SK-N-SH treated with all-trans-retinoic acid at 6 μM for 48 hours (cell line): Measurements from ENCODE around the gene TMEM240.
"Not testable (repeated sequence)": the region's sequence is repeated elsewhere in the genome, so short reads cannot be mapped to it uniquely, and the experiment has no call there.

Experiments
- ARNTL ChIP-seq: fragments of 450-650 bp; formaldehyde crosslinking; IDR thresholded peaks from 2 replicates; pipeline ENCODE4 v1.5.0; 2020; ENCODE audit warnings: low read depth, mild to moderate bottlenecking, moderate library complexity, borderline replicate concordance
- BACH2 ChIP-seq: fragments of 250-450 bp; sonication (Bioruptor Pico); IDR thresholded peaks from 2 replicates; pipeline ENCODE4 v1.9.0; 2021; ENCODE audit warnings: mild to moderate bottlenecking, borderline replicate concordance
- ESRRG ChIP-seq: fragments of 250-450 bp; sonication (Bioruptor Pico); IDR thresholded peaks from 2 replicates; pipeline ENCODE4 v1.6.1; 2021; ENCODE audit warnings: mild to moderate bottlenecking
- OSR1 ChIP-seq: fragments of 250-450 bp; sonication (Bioruptor Pico); IDR thresholded peaks from 2 replicates; pipeline ENCODE4 v1.8.0; 2022; ENCODE audit warnings: moderate library complexity, mild to moderate bottlenecking, inconsistent platforms
- RARB ChIP-seq: fragments of 250-450 bp; sonication (Bioruptor Pico); IDR thresholded peaks from 2 replicates; pipeline ENCODE4 v1.8.0; 2021; ENCODE audit warnings: mild to moderate bottlenecking, moderate library complexity
- SNAI2 ChIP-seq: fragments of 250-450 bp; sonication (Bioruptor Pico); IDR thresholded peaks from 2 replicates; pipeline ENCODE4 v1.5.0; 2020; ENCODE audit warnings: mild to moderate bottlenecking, moderate library complexity
- TCF4 ChIP-seq: fragments of 250-450 bp; sonication (Bioruptor Pico); IDR thresholded peaks from 2 replicates; pipeline ENCODE4 v1.8.0; 2021; ENCODE audit warnings: mild to moderate bottlenecking, moderate library complexity, borderline replicate concordance
- ZFP3 ChIP-seq: fragments of 250-450 bp; sonication (Bioruptor Pico); IDR thresholded peaks from 2 replicates; pipeline ENCODE4 v1.5.0; 2020; ENCODE audit warnings: mild to moderate bottlenecking, moderate library complexity
- ZFP30 ChIP-seq: fragments of 450-650 bp; formaldehyde crosslinking; IDR thresholded peaks from 2 replicates; pipeline ENCODE4 v1.5.0; 2022; ENCODE audit warnings: mild to moderate bottlenecking, moderate library complexity
- ZNF70 ChIP-seq: fragments of 450-650 bp; formaldehyde crosslinking; IDR thresholded peaks from 2 replicates; pipeline ENCODE4 v1.5.0; 2020; ENCODE audit warnings: mild to moderate bottlenecking, moderate library complexity
- TF ChIP-seq, protein P1 (sequence below): fragments of 250-450 bp; sonication (Bioruptor Pico); IDR thresholded peaks from 2 replicates; pipeline ENCODE4 v1.8.0; 2020; ENCODE audit warnings: mild to moderate bottlenecking, moderate library complexity, borderline replicate concordance

DNA sequence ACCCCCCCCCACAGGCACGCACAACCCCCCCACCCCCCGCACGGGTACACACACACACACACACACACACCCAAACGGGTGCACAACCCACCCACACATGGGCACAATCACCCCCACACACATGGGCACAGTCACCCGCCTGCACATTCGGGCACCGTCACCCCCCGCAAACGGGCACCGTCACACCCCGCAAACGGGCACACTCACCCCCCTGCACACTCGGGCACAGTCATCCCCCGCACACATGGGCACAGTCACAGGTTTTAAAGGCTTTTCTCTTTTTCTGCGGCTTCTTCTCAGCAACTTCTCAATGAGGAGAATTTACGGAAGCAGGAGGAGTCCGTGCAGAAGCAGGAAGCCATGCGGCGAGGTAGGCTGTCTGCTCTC is 21.8 kb downstream of the TMEM240 start:
- TF ChIP-seq SNAI2; BACH2; OSR1 (CRISPR knock-in tag); TCF4 (CRISPR knock-in tag); ZFP3 (CRISPR knock-in tag); ESRRG; RARB (CRISPR knock-in tag); ZFP30 (CRISPR knock-in tag); ZNF70 (CRISPR knock-in tag); ARNTL: not testable (repeated sequence)
- TF ChIP-seq, protein P1, sequence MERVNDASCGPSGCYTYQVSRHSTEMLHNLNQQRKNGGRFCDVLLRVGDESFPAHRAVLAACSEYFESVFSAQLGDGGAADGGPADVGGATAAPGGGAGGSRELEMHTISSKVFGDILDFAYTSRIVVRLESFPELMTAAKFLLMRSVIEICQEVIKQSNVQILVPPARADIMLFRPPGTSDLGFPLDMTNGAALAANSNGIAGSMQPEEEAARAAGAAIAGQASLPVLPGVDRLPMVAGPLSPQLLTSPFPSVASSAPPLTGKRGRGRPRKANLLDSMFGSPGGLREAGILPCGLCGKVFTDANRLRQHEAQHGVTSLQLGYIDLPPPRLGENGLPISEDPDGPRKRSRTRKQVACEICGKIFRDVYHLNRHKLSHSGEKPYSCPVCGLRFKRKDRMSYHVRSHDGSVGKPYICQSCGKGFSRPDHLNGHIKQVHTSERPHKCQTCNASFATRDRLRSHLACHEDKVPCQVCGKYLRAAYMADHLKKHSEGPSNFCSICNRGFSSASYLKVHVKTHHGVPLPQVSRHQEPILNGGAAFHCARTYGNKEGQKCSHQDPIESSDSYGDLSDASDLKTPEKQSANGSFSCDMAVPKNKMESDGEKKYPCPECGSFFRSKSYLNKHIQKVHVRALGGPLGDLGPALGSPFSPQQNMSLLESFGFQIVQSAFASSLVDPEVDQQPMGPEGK, result not testable (repeated sequence)
